Gastrocnemius medialis (tissue), 4 donors: Measurements from ENCODE around the gene TF.

Experiments
- CTCF ChIP-seq, 5 experiments: fragments of 450-650 bp in 3 of 5; fragments of 200-600 bp in 2 of 5; sonication (generic) in 2 of 5; IDR thresholded peaks in 4 of 5; conservative IDR thresholded peaks in 1 of 5; 1 replicate in 4 of 5; 2 replicates in 1 of 5; pipeline ENCODE4 v1.5.1; 2016 to 2019; ENCODE audit warnings: antibody characterized with exemption in 5 of 5, mild to moderate bottlenecking in 3 of 5, moderate library complexity in 3 of 5
- POLR2A ChIP-seq, 2 donors: fragments of 450-650 bp; IDR thresholded peaks; one replicate each; pipeline ENCODE4 v1.6.1; 2017; ENCODE audit warnings: antibody characterized with exemption in 2 of 2, mild to moderate bottlenecking in 2 of 2, moderate library complexity in 2 of 2

DNA sequence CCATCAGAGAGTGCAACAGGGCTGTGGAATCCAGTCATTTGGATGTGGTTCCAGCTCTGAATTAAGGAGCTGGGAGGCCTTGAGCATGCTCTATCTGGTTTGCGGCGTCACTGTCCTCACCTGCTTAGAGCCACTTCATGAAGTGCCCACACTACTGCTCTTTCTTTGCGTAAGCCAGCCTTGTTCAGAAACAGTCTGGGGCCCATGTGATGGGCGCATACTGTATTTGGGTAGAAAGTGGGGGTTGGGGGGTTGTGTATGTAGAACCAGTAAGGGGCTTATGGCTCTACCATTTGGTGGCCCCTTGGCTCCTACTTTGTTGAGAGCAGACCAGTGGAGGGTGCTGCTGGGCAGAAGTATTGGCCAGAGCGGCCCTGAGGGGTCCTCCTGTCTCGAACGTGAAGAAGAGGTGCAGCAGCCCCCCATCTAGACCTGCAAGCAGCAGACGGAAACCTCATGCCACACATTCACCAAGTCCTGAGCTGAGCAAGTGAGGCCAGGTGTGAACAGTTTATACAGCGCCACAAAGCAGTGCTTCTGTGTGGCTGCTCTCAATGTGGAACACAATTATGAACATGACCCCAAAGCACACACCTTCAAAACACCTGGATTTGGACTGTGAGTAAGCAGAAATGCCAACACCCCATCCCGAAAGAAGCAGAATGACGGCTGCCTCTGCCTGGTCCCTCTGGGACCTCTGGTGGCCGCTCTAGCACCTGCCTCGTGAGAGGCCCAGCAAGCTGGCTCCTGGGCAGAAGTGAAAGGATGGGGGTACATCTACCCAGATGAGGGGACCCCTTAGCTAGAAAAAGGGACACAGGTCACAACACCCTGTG, 86.0 kb downstream of the TF start:
- TF ChIP-seq CTCF (IDR thresholded peaks at IDR 0.05 in 4 of 5, conservative IDR thresholded peaks at IDR 0.05 in 1 of 5) (no peak), POLR2A (IDR thresholded peaks at IDR 0.05) (no peak)
